K562 treated with DMSO at 1 percent for 24 hours (cell line): ENCODE data around the gene CLDN14. TPM values are rescaled to one million over a fixed set of nuclear protein-coding genes. Genes with fewer than 3 reads are reported as not detected.

Experiments used
- total RNA-seq: library from RNA; unstranded; fragments of 300-600 nt; gene quantifications from 2 replicates; pipeline ENCODE4 v1.2.3, GENCODE V29; 2022; ENCODE audit warnings: low read depth; ENCODE audit not compliant: insufficient read depth

CLDN14 gene, protein sequence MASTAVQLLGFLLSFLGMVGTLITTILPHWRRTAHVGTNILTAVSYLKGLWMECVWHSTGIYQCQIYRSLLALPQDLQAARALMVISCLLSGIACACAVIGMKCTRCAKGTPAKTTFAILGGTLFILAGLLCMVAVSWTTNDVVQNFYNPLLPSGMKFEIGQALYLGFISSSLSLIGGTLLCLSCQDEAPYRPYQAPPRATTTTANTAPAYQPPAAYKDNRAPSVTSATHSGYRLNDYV
- not detected in 2 replicates for total RNA-seq

DNA sequence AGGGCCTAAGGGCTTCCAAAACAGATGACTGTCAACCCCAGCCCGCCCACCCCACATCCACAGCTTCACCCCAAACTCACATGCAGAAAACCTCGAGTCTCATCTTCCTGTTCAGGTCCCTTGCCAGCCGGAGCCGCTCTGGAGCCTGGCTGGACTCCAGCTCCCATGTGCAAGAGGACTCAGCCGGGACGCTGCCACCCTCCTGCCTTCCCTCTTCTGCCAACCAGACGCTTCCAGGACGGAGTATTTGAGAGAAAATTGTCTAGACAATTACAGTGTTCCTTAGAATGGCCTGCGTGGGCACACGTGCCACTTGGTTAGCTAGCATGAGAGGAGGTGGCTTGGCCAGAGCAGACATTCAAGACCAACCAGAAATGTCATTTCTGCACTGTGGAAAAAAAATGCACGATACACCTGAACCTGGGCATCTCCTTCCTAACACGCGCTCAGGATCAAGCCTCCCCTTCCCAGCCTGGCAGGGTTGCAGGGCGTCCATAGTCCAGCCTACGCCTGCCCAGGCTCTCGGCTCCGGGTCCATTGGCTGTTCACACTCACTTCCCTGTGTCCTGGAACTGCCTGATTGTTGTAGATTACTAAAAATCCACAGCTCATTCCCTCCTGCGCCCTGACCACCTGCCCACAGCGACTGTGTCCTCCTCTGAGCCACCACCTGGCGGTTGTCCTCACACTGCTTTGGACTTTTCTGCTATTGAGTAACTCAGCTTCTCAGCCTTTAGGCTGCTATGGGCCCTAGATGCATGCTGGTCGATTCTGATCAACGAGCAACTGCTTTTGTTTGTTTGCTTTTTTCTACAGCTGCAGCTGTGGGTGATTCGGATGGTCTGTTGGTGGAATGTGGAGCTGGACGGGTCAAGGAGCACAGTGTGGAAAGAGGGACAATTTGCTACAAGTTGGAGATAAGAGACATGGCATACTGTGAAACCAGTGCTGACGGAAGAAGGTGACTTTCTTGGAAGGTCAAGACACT lies at the start of gene CLDN14:
CLDN14 (minus strand) TSS at position 708 of the 988 bp plus-strand sequence. CDS start 18,427 bp downstream, outside the sequence.

Other genes with a start within 250 kb of the CLDN14 start
- 13.3 and 17.7 TPM in 2 replicates for gene MORC3, start 159.9 kb downstream of the CLDN14 start, total RNA-seq
- gene CHAF1B, start 94.7 kb downstream of the CLDN14 start, total RNA-seq = 15.9 and 16.6 TPM in 2 replicates
- 0.07 and 0.13 TPM in 2 replicates for gene SIM2, start 219.0 kb upstream of the CLDN14 start, total RNA-seq